Subcutaneous adipose tissue (tissue), 4 donors: ENCODE measurements around the gene DNAH11. TPM values are rescaled to one million over a fixed set of nuclear protein-coding genes. Genes with fewer than 3 reads are reported as not detected.

Experiments used
- total RNA-seq, 4 donors: library from RNA; depleted of rRNA; stranded (reverse); fragments of >200 nt; gene quantifications; one replicate each; pipeline ENCODE4 v1.1.0, GENCODE V29; 2016
- TF ChIP-seq, protein P1 (sequence below): fragments of 450-650 bp; IDR thresholded peaks from one replicate; pipeline ENCODE4 v1.5.1; 2016; ENCODE audit warnings: low read depth, mild to moderate bottlenecking, control low read depth, antibody characterized with exemption, moderate library complexity

The DNAH11 gene
- total RNA-seq, 4 donors from 2014 or later = 0.16 to 2.6 (median 0.86) TPM

DNA sequence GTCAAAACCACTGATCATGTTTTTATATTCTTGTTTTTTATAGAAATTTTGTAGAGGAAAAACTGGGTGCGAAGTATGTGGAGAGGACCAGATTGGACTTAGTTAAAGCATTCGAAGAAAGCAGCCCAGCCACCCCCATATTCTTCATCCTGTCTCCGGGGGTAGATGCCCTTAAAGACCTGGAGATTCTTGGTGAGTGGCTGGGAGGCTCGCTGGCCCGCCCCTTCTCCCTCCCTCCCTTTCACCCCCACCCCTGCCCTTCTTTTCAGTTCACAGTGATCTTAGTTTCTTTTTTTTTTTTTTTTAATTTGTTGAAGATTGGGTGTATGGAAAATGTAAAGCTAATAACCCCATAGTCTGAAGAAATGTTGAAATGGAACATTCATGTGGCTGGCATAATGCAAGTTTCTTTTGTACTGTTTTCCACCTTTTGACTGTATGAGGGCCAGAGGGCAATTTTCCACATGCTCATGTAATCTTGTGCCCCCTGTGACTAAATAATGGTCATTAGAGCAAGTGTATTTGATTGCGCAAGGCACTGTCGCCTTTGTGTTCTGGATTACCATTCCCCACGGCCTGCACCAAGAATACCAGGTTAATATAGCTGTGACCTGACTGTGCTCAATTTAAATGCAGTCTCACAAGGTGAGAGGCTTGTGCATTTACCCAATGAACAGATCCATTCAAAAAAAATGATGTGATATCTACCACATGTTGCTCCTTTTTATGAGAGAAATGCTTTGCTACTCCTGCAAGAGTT is 325.2 kb downstream of the DNAH11 start:
- TF ChIP-seq, protein P1, sequence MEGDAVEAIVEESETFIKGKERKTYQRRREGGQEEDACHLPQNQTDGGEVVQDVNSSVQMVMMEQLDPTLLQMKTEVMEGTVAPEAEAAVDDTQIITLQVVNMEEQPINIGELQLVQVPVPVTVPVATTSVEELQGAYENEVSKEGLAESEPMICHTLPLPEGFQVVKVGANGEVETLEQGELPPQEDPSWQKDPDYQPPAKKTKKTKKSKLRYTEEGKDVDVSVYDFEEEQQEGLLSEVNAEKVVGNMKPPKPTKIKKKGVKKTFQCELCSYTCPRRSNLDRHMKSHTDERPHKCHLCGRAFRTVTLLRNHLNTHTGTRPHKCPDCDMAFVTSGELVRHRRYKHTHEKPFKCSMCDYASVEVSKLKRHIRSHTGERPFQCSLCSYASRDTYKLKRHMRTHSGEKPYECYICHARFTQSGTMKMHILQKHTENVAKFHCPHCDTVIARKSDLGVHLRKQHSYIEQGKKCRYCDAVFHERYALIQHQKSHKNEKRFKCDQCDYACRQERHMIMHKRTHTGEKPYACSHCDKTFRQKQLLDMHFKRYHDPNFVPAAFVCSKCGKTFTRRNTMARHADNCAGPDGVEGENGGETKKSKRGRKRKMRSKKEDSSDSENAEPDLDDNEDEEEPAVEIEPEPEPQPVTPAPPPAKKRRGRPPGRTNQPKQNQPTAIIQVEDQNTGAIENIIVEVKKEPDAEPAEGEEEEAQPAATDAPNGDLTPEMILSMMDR = no peak

DNA sequence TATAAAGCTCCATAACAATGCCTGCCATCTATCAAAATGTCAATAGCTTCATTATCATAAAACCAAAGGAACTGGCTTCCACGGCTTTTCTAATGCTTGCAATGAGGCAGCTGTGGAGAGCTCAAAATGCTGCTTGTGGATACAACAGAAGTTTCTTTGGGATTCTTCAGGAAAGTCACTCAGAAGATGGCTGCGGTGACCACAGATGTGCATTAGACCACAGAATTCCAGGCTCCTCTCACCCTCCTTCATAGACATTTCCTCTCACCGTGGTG is 325.7 kb downstream of the DNAH11 start:
- TF ChIP-seq, protein P1 = no peak

DNA sequence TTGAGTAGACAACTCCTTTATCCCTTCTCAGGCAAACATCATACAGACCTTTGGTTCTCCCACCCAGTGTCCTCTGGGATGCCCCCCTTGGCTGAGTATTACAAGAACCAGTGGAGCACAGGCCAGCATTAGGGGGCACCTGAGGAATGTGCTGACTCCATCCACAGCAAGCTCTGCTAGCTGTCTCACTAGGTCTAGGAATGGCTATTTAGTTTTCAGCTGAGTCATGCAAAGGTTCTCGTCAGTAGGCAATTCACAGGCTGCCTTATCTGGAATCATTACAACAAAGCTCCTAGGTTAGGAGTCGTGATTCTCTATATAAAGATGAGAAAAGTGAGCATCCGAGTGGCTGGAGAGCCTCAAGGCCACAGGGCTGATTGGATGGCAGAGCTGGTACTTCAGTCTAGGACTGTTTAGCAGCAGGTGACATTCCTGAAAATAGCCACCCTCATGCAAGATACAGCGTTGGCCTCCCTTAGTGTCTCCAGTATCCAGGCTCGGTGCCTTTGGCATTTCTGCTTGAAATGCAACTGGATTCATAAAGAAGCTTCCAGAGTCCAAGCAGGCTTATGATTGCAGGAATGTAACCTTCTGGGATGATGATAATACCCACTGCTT is 327.1 kb downstream of the DNAH11 start:
- TF ChIP-seq, protein P1 = no peak

DNA sequence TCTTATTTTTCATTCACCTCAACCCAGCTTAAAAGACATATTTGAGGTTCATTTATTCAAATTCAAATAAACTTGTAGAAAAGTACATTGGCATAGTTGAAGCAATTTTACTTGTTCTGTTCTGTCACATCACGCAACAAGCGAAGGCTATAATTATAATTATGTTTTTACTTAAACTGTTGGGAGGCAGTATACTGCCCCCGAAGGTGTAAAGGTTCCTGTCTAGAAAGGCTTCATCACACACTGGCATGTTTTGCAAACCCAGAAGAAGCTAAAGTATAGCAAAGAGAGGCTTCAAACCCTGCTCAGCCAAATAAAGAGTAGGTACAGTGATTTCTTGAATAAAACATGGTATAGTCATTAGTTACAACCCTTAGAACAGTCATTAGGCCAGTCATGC is 340.2 kb downstream of the DNAH11 start:
- TF ChIP-seq, protein P1 = no peak

DNA sequence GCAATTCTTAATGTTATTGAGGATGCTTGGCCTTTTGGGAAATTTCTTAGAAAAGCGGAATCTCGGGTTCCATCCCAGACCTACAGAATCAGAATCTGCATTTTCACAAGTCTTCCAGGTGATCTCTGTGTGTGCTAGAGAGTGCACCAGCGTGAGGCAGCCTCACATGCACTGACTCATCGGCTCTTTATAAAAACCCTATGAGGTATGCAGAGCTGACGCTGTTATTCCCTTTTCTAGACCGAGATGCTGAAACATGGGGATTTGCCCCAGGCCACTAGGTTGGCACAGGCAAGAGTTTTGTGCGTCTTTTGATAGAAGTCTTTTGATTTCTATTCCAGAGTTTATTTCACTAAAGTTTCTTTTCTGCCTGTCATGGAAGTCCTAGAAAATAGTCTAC is 341.7 kb downstream of the DNAH11 start:
- TF ChIP-seq, protein P1 = no peak

DNA sequence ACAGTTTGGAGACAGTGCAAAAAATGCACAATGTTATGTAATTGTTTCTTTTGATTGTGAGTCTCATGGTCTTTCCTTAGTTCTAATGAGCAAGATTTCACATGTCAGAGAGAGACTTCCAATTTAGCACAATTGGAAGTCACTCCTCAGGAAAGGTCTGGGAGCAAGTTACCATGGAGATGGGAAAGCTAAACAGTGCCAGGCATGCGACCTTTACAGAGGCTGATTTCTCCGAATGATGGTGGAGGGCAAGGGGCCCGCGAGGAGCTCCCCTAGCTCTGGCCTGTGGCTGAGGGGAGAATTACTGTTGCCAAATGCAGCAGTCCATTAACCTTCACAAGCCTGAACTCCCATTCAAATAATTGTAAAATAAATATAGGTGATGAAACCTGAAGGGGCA is 343.6 kb downstream of the DNAH11 start:
- TF ChIP-seq, protein P1 = no peak

DNA sequence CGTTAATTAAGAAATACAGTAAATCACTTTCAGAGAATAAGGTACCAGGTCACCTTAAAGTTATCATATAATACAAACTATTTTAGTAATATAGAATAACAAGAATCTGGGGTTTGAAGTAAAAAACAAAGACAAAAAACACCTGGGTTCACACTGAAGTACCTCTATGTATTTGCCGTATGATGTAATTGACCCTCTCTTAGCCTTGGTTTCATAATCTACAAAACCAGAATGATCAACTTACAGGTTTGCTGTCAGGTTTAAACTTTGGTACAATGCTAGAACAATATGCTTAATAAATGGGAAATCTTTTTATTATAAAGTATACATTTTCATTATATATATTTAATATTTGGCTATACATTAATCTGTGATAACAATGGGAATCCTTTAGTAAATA is 344.5 kb downstream of the DNAH11 start:
- TF ChIP-seq, protein P1 = no peak
